Panc1 (cell line): ENCODE measurements around the gene MAGI1.

Experiments
- CTCF ChIP-seq: fragments of 450-650 bp; IDR thresholded peaks from 2 replicates; pipeline ENCODE4 v1.5.1; 2017; ENCODE audit warnings: mild to moderate bottlenecking
- TCF7L2 ChIP-seq: IDR thresholded peaks from 2 replicates; pipeline ENCODE4 v1.6.1; 2011; ENCODE audit warnings: mild to moderate bottlenecking, low read depth, low read length, inconsistent platforms

- TF ChIP-seq CTCF (no peak), TCF7L2 (no peak)
Measured at GRCh38 chr3:65890328-65890727, 148.4 kb downstream of the MAGI1 start.
